ENCODE results near the gene CRYBG1.

- TF ChIP-seq E2F4 (CRISPR knock-in tag; IDR thresholded peaks at IDR 0.05; ENCODE audit: borderline replicate concordance, low read depth) (no peak), PRRX2 (CRISPR knock-in tag; IDR thresholded peaks at IDR 0.05) (no peak), CTCF (IDR thresholded peaks at IDR 0.05) (no peak), MAX (CRISPR knock-in tag; IDR thresholded peaks at IDR 0.05) (no peak), ARID4B (CRISPR knock-in tag; IDR thresholded peaks at IDR 0.05; ENCODE audit: borderline replicate concordance) (no peak), ATF1 (CRISPR knock-in tag; IDR thresholded peaks at IDR 0.05) (no peak)
Measured at GRCh38 chr6:106530026-106530425, 169.5 kb downstream of the CRYBG1 start.

Measured in WTC11 (cell line).